DND-41 (cell line): Measurements from ENCODE around the gene SHFL.

Experiments used
- EZH2 ChIP-seq: IDR thresholded peaks from 3 replicates; pipeline ENCODE4 v1.6.1; 2012; ENCODE audit warnings: borderline replicate concordance, low read depth, mild to moderate bottlenecking, moderate library complexity, low read length, inconsistent platforms; ENCODE audit not compliant: severe bottlenecking
- TF ChIP-seq, protein P1 (sequence below): IDR thresholded peaks from 2 replicates; pipeline ENCODE4 v1.5.1; 2012; ENCODE audit warnings: borderline replicate concordance, low read length, moderate library complexity, mild to moderate bottlenecking; ENCODE audit not compliant: poor library complexity, severe bottlenecking; ENCODE audit errors: extremely low read depth

DNA sequence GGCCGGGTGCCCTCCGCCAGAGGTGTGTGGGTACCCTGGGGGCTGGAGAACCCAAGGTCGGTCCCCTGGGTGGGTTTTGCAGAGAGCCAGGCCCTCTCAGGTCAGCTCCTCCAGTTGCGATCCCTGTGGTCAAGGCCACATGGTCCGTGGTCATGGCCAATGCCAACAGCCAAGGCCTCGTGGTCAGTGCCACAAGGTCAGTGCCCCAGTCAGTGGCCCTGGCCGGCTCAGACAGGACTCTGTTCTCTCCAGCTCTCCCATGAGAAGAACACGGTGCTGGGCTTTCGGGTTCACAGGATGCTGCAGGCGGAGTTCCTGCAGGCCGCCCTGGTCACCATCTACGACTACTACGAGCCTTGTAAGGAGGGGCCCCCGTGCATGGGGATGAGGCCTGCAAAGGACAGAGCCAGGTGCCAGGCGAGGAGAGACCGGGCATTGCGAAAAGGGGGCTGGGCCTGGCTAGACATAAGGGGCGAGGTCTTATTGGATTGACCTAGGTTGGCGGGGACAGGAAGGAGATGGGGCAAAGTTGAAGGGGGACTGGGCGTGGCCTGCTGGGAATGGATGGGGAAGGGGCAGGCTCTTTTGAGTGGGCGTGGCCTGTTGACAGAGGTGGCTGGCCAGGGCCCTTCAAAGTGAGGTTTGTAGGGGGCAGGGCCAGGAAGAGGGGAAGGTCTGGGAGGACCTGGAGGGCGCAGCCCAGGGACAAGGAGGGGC is 15.2 kb upstream of the SHFL start:
- TF ChIP-seq, protein P1, sequence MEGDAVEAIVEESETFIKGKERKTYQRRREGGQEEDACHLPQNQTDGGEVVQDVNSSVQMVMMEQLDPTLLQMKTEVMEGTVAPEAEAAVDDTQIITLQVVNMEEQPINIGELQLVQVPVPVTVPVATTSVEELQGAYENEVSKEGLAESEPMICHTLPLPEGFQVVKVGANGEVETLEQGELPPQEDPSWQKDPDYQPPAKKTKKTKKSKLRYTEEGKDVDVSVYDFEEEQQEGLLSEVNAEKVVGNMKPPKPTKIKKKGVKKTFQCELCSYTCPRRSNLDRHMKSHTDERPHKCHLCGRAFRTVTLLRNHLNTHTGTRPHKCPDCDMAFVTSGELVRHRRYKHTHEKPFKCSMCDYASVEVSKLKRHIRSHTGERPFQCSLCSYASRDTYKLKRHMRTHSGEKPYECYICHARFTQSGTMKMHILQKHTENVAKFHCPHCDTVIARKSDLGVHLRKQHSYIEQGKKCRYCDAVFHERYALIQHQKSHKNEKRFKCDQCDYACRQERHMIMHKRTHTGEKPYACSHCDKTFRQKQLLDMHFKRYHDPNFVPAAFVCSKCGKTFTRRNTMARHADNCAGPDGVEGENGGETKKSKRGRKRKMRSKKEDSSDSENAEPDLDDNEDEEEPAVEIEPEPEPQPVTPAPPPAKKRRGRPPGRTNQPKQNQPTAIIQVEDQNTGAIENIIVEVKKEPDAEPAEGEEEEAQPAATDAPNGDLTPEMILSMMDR = no peak
- no peak for TF ChIP-seq EZH2
